Loucy (cell line): ENCODE results near the gene MYH13.

Source experiments
- CTCF ChIP-seq: fragments of 200-600 bp; sonication (generic); conservative IDR thresholded peaks from 2 replicates; pipeline ENCODE4 v1.5.1; 2014; ENCODE audit warnings: mild to moderate bottlenecking, antibody characterized with exemption, low read length
- EZH2phosphoT487 ChIP-seq: fragments of 200-600 bp; IDR thresholded peaks from 2 replicates; pipeline ENCODE4 v1.6.1; 2018; ENCODE audit warnings: antibody characterized with exemption, mild to moderate bottlenecking, moderate library complexity, borderline replicate concordance

DNA sequence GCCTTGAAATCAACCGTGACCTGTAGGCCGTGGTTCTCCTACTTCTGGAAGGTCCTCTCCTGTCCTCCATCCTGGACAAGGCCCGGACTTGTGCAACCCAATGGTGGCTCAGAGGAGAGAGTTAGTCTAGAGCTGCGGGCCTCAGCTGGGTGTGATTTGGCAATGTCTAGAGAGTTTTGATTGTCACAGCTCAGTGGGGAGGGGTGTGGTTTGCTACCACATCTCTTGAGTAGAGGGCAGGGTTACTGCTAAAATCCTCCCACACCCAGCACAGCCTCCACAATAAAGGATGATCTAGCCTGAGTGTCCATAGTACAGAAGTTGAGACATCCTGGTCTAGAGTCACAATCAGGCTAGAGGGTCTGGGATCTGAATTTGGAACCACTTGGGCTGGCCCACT lies 40.3 kb downstream of the MYH13 start:
- TF ChIP-seq CTCF = no peak
- TF ChIP-seq EZH2phosphoT487 = no peak
